ENCODE results near the gene ESPNL. TPM values are rescaled to one million over a fixed set of nuclear protein-coding genes. Genes with fewer than 3 reads are reported as not detected.
A peak's percentile ranks its signal among the peaks of the same experiment; 100 is the strongest.

The ESPNL gene
- total and polyA plus RNA-seq, 9 of the 15 experiments (the other 6 are each of a cell fraction or from before 2014, with no cell fraction given), result 0.03 to 0.09 (median 0.05) TPM; not detected in 3

GRCh38 chr2:238077292-238077691 lies 22.8 kb upstream of the ESPNL start:
- Histone ChIP-seq H3K79me2 (ENCODE audit: control insufficient read depth, insufficient read depth, low read length) (peaks cover 2% of the 10 kb centered on the region; the same call in 2 of the 3 replicates), H4K20me1 (replicated peaks; ENCODE audit: control insufficient read depth, insufficient read depth, low read length) (no peaks in the 10 kb centered on the region), H3K9me3 (replicated peaks; ENCODE audit: control insufficient read depth, insufficient read depth, low read depth, low read length) (no peaks in the 10 kb centered on the region), H3K27me3 (ENCODE audit: control insufficient read depth in 2 of 2, insufficient read depth in 2 of 2, low read length in 2 of 2) (no peaks in the 10 kb centered on the region), H3K4me1 (replicated peaks in 1 of 2; ENCODE audit: control insufficient read depth in 2 of 2, insufficient read depth in 2 of 2, low read length in 2 of 2) (peaks cover 0 to 5% of the 10 kb centered on the region in 2 experiments; a peak in 1 of 5 replicates), H3K9me1 (ENCODE audit: control insufficient read depth, insufficient read depth, low read length) (no peaks in the 10 kb centered on the region), H3K4me2 (ENCODE audit: insufficient read depth, low read length) (no peak overlapping the region), H3K36me3 (ENCODE audit: control insufficient read depth, insufficient read depth, low read length) (peaks cover 65% of the 10 kb centered on the region), H3K9ac (ENCODE audit: insufficient read depth in 1 of 2, low read depth in 2 of 2, low read length in 2 of 2) (no peak overlapping the region), H3K4me3 (no peak overlapping the region), H2AFZ (ENCODE audit: low read depth, low read length) (no peak overlapping the region), H3K27ac (ENCODE audit: extremely low read depth, low read depth, low read length) (no peak overlapping the region; the same call in 2 of the 3 replicates)
- FAIRE-seq (no peak), ATAC-seq (peak; percentile 72), DNase-seq (ENCODE audit: extremely low read depth in 1 of 4, low spot score in 3 of 4) (no peak)
- WGBS (ENCODE audit: insufficient coverage, low coverage, missing lambda C conversion rate), result 60% methylated on average over 1 of the region's 1 CpG
- BruUV-seq (replicated peaks), result no TSS peak
- in situ Hi-C loops (cut with MboI) (no loop called here), intact Hi-C loops (cut with micrococcal nuclease) (no loop called here)
- TF ChIP-seq CEBPB (tag; IDR thresholded peaks at IDR 0.05) (peak; percentile 36; the same call in 1 of the 2 replicates), ARID3B (CRISPR knock-in tag; IDR thresholded peaks at IDR 0.05; ENCODE audit: borderline replicate concordance) (no peak), SMARCC2 (IDR thresholded peaks at IDR 0.05; ENCODE audit: low read depth) (no peak), PKNOX1 (IDR thresholded peaks at IDR 0.05) (peak; percentile 27; the same call in 1 of the 2 replicates), TGIF2 (CRISPR knock-in tag; IDR thresholded peaks at IDR 0.05) (no peak), CEBPG (CRISPR knock-in tag; IDR thresholded peaks at IDR 0.05) (peak; percentile 79), CEBPG (tag; conservative IDR thresholded peaks at IDR 0.05 in 1 of 2, IDR thresholded peaks at IDR 0.05 in 1 of 2) (peak; percentile 89 to 90), ATF7 (IDR thresholded peaks at IDR 0.05) (0 out of 2 replicates have a peak, but pooled peaks have one; percentile 12), ATF3 (IDR thresholded peaks at IDR 0.05) (peak; percentile 76; the same call in 1 of the 2 replicates), ATF3 (CRISPR knock-in tag; conservative IDR thresholded peaks at IDR 0.05) (no peak), ZNF584 (CRISPR knock-in tag; IDR thresholded peaks at IDR 0.05; ENCODE audit: low read depth) (0 out of 2 replicates have a peak, but pooled peaks have one; percentile 30), MEIS2 (IDR thresholded peaks at IDR 0.05; ENCODE audit: partially characterized antibody) (peak; percentile 77), ZBTB8A (IDR thresholded peaks at IDR 0.05; ENCODE audit: partially characterized antibody) (no peak)
- ChIA-PET POLR2A (interaction anchor here (0.7 kb wide), 1 partner anchor 14 kb away, joined by 3 read pairs; no protein-coding TSS in a partner anchor), CTCF (ENCODE audit: low intra/inter-chr PET ratio) (no interaction called here)
